Stimulated activated CD4-positive, alpha-beta T cell treated with anti-CD3 and anti-CD28 coated beads, Interleukin-15, amount 100 ng/mL, for 48 hours (primary cell): Measurements from ENCODE around the gene VNN1.
"Not testable (repeated sequence)": the region's sequence is repeated elsewhere in the genome, so short reads cannot be mapped to it uniquely, and the experiment has no call there.

Experiments
- DNase-seq, 2 donors: peaks; one replicate each; pipeline ENCODE4 v3.0.0-alpha.2; 2020; ENCODE audit warnings: low read depth in 2 of 2

VNN1 gene

DNA sequence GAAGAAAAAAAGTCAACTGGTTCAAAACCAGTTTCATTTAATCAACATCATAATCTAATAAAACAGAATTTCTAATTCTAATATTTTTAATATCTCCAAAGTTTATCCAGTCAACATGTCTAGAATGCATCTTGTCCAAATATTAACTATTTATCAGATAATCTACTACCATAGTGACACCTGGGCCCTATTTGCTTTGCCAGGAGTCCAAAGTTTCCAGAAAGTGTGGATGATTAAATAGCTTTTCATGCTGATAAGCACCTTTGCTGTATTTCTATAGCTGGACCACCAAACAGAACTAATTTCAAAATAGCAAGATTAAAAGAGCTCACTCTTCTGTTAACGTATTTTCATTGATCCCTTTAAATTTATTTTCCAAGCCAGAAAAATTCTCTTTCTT lies 42.6 kb downstream of the VNN1 start:
- DNase-seq, result no peak

DNA sequence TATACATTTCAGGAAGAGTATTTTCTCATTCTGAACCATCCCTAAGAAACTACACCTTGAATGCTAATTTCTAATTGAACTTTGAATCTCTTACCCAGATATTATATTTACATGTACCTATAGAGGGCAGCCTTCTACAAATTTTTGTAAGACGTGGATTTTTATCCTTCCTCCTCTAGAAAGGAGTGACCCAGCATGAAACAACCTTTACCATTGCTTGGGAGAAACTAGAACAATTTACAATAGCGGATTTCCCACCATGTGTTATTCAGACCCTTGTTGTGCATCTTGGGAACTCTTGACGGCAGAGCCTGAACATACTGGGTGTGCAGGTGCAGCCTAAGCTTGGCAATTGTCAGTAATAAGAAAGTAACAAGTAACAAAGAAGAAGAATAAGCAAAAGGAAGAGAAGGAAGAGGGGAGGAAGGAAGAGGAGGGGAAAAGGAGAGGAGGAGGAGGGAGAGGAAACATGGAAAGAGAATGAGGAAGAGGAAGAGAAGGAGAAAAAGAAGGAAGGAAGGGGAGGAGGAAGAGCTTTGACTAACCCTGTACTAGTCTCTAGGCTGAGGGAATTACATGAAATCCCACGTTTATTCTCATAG lies 44.1 kb downstream of the VNN1 start:
- no peak for DNase-seq

DNA sequence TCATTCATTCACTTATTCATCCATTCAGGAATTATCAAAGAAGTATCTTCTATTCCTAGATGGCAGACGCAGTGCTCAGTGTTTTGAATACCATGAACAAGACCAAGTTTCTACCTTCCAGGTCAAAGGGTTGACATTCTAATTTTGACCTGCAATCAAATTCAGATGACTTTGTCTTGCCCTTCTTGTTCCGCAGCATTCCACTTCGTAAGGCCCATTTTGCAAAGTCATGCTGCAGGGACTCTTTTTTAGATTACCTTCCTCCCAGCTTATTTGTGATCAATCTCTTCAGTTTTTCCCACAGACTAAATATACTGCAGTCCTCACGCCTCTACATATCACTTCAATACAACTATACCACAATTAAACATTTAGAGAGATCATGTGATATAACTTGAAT lies 47.7 kb downstream of the VNN1 start:
- DNase-seq, result no peak

DNA sequence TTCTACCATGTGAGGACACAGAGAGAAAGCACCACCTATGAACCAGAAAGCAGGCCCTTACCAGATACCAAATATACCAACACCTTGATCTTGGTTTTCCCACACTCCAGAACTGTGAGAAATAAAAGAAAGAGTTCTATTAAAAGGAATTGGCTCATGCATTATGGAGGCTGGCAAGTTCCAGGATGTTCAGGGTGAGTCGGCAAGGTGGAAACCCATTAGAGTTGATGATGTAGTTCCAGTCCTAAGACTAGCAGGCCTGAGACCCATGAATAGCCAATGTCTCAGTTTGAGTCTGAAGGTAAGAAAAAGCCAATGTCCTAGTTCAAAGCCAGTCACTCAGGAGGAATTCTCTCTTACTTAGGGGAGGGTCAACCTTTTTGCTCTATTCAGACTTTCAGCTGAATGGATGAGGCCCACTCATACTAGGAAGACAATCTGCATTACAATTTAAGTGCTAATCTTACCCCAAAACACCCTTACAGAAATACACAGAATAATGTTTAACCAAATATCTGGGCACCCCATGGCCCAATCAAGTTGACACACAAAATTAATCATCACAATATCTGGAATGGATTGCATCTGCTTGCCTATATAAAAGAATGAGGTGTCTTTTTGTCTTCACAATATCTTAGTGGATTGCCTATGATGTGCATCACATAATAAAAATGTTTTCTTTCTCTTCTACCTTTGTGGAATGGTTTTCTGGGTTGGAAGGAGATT lies 49.4 kb downstream of the VNN1 start:
- DNase-seq, result no peak

DNA sequence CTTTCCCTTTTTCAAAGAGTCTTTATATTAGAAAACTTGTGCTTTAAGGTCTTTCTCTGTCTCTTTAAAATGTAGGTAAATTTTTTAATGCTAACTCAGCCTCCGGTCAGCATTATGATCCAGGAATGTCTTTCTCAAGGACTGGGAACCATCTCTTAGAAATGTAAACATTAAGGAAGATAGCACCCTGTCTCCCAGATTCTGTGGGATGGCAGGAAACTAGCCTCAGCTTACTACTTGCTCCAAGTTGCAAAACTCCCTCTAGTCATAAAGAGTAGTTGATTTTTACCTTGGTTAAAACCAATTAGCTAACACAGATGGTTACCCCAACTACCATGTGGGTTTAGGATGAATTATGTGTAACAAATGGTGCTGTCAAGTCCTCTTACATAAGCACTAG lies 50.2 kb downstream of the VNN1 start:
- DNase-seq, result no peak

DNA sequence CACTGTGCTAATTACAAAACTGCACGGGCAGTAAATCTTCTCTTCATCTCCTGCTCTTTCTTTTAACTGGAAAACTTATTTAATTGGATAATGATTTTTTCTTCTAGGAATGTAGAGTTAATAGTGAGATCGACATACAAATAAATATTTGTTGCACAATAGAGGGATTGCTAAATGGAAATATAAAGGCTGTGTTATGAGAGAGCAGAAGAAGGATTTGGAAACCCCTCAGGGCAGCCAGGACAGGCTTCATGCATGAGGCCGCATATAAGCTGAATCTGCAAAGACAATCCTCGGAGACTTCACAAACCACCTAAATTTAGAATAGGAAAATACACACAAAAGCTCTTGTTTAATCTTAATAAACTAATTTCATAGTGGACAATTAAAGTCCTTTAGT lies 51.9 kb downstream of the VNN1 start:
- no peak for DNase-seq

DNA sequence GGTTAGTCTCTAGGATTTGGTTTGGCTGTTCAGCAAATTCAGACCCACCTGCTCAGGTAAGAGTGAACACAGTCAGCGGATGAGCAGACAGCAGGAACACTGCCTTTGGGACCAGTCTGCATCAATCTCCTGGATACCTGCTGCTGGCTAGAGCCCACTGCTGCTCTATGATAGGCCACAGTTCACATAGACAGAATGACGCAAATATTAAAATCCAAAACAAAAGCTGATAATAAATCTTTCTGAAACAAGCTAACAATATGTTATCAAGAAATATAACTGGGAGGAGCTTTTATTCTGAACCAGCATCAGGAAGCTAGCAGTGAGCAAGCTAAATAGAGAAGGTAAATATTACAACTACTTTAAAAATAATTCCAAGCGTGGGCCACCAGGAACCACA lies 54.8 kb downstream of the VNN1 start, which contains the start of gene TAAR1:
TSS of gene TAAR1 (minus strand) at position 101 of the 400 bp plus-strand sequence. CDS start 13,179 bp downstream, outside the sequence.
- DNase-seq, result no peak

DNA sequence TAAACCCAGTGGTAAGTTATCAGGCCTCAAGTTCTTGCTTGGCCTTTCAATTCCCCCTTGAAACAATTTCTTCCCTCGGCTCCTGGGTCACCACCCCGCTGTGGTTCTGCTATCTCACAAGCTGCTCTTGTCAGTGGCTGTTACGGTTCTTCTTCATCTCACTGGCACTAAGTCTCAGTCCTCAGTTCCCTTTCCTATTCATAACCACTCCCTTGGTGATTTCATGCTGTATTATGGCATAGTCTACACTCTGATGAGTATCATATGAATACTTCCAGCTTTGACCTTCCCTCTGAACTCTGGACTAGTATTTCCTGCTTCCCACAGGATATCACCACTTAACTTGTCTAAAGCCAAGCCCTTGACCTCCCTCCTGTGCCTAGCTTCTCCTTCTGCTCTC lies 62.8 kb downstream of the VNN1 start:
- no peak for DNase-seq

DNA sequence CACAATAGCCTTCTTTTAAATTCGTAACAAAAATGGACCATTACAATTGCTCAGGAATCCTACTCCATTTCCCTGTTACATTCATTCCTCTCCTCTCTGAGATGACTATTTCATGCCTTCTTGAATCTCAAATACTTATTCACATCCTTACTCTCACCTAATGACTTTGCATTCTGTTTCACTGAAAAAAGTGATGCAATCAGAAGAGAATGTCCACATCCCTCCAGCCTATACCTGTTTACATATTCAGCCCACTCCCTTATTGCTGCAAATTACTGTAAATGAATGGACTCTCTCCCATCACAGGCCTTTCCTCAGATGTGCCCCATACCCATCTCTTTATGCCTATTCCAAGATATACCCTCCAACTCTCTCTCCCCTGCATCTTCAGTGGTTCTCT lies 63.4 kb downstream of the VNN1 start:
- no peak for DNase-seq

DNA sequence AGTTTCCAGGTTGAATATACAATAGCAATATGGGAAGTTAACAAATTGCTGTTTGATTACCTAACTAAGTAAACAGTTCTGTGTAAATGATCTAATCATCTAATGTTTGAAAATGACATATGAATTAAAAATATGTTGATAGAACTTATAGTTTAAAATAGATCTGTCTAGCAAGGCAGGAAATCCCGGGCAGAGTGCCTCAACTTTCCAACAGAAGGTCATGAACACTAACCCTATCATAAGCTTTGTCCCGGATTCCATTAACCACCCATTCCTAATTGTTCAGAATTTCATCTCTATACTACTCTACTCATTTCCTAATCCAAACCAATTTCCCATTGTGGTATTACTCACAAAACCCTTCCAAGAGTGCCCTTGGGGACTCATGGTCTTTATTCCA lies 65.0 kb downstream of the VNN1 start:
- no peak for DNase-seq

DNA sequence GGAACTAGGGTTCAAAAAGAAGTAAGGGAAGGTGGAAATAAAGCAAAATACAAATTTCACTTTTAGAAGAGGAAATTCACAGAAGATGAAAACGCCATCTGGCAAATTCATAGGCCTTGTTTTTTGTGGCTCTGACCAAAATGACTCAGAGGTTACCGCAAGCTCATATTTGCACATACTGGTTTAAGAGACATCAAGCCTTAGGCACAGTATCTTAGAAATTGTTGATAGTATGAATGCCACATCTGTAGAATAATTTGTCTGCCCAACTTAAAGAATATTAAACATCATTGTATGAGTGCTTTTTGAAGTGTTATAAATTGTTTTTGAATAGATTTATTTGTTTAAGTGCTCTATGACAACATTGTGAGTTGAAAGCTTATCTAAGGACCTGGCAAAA lies 65.5 kb downstream of the VNN1 start:
- no peak for DNase-seq

DNA sequence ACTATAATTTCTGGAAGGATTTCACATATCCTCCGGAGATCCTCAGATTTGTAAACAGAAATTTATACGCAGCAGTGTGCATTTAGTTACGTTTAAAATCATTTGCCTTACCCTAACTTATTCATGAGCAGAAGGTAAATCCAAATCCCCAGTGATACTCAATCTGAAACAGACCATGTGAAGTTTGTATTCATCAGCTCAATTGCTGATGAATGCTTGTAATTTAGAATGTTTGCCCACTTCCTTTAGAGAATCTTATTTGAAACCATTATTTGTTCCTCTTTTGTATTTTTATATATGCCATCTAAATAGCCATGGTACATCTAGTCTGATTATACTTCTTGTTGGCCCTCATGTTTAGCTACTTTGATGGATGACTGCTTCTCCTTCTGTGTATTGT lies 70.3 kb downstream of the VNN1 start:
- DNase-seq, result no peak

DNA sequence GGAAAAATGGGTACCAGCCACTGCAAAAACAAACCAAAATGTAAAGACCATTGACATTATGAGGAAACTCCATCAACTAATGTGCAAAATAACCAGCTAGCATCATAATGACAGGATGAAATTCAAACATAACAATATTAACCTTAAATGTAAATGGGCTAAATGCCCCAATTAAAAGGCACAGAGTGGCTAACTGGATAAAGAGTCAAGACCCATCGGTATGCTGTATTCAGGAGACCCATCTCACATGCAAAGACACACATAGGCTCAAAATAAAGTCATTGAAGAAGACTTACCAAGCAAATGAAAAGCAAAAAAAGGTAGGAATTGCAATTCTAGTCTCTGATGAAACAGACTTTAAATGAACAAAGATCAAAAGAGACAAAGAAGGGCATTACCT lies 76.7 kb downstream of the VNN1 start:
- DNase-seq, result not testable (repeated sequence)

DNA sequence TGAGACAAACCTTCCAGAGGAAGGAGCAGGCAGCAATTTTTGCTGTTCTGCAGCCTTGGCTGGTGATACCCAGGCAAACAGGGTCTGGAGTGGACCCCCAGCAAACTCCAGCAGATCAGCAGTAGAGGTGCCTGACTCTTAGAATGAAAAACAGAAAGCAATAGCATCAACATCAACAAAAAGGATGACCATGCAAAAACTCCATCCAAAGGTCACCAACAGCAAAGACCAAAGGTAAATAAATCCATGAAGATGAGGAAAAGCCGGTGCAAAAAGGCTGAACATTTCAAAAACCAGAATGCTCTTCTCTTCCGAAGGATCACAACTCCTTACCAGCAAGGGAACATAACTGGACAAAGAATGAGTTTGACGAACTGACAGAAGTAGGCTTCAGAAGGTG lies 77.9 kb downstream of the VNN1 start:
- DNase-seq, result not testable (repeated sequence)

DNA sequence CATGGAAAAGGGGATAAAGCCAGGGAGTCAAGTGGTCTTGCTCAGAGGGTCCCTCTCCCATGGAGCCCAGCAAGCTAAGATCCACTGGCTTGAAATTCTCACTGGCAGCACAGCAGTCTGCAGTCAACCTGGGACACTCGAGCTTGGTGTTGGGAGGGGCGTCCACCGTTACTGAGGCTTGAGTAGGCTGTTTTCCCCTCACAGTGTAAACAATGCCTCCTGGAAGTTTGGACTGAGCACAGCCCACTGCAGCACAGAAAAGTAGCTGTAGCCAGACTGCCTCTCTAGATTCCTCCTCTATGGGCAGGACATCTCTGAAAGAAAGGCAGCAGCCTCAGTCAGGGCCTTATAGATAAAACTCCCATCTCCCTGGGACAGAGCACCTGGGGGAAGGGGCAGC lies 78.6 kb downstream of the VNN1 start:
- not testable (repeated sequence) for DNase-seq

DNA sequence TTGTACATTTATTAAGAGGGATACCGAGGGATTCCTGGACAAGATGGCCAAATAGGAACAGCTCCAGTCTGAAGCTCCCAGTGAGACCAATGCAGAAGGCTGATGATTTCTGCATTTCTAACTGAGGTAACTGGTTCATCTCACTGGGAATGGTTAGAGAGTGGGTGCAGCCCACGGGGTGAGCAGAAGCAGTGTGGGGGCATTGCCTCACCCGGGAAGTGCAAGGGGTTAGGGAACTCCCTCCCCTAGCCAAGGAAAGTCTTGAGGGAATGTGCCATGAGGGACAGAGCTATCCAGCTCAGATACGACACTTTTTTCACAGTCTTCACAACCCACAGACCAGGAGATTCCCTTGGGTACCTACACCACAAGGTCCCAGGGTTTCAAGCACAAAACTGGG lies 79.1 kb downstream of the VNN1 start:
- DNase-seq, result no peak

DNA sequence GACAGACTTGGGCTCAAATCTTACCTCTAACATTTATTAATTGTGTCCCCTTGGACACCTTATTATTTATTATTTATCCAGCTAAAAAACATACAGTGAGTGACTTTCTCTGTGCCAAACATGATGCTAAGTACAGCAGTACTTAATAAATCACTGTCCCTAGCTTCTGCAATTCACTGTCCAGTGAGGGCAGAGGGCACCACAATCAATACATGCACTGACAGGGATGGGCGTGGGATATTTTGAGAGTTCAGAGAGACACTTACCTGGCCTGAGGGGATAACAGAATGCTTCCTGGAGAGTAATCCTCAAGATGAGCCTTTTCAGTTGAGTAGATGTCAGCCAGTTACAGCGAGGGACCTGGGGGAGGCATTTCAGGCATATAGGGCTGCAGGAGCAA lies 80.5 kb downstream of the VNN1 start:
- DNase-seq, result no peak
